Measurements from ENCODE around the gene RAPH1.

DNA sequence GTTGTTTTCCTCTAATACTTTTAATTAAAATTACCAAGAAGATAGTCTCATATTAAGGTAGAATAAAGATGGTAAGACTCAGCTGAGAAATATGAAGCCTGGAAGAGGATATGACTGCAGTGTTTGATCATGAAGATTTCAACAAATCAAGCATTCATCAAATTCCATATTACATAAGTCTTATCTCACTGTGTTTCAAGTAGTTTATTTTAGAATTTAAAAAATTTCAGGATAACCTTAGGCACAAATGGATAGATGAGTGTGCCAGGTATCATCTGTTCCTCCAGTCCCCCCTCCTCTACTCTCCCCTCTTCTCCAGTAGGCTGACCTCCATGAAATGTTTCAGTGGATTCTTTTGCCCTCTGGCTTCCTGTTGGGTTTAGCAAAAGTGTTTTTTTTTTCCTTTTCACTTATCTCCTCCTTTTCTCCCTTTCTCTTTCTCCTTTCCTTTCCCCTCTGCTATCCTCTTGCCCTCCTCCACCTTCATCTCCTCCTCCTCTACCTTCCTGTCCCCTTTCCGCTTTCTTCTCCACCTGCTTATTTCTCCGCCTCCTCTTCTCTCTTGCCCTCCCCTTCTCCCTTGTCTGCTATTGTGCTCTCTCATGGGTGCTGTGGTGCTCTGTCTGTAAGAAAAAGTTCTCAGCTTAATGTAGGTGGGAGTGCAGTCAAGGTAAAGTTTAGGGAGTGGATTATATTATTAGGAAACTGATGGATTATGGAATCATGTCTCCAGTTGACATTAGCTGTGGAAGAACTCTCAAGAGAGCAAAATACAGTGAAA, 134.1 kb downstream of the RAPH1 start:
- TF ChIP-seq, protein P1, sequence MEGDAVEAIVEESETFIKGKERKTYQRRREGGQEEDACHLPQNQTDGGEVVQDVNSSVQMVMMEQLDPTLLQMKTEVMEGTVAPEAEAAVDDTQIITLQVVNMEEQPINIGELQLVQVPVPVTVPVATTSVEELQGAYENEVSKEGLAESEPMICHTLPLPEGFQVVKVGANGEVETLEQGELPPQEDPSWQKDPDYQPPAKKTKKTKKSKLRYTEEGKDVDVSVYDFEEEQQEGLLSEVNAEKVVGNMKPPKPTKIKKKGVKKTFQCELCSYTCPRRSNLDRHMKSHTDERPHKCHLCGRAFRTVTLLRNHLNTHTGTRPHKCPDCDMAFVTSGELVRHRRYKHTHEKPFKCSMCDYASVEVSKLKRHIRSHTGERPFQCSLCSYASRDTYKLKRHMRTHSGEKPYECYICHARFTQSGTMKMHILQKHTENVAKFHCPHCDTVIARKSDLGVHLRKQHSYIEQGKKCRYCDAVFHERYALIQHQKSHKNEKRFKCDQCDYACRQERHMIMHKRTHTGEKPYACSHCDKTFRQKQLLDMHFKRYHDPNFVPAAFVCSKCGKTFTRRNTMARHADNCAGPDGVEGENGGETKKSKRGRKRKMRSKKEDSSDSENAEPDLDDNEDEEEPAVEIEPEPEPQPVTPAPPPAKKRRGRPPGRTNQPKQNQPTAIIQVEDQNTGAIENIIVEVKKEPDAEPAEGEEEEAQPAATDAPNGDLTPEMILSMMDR (IDR thresholded peaks at IDR 0.05), result no peak
- TF ChIP-seq POLR2A (IDR thresholded peaks at IDR 0.05), result no peak
